SK-N-SH (cell line): ENCODE data around the gene ACSF3. TPM values are rescaled to one million over a fixed set of nuclear protein-coding genes. Genes with fewer than 3 reads are reported as not detected.

Experiments
- CTCF ChIA-PET: fragments of 300-600, 350-600 bp; formaldehyde crosslinking; extraction: SDS; loops from one replicate; lab custom pipeline; 2021; lab: Yijun Ruan, JAX
- POLR2A ChIA-PET: fragments of 350-600 bp; sonication (Branson Sonifier 250); formaldehyde crosslinking; extraction: SDS; loops from one replicate; lab custom pipeline; 2020; ENCODE audit warnings: antibody characterized with exemption, inconsistent platforms; lab: Yijun Ruan, JAX
- DNase-seq: peaks from one replicate; pipeline ENCODE4 v3.0.0; 2012
- H2AFZ ChIP-seq: fragments of 200-600 bp; sonication (generic); 2 replicates; pipeline ENCODE4 v1.8.1; 2016; ENCODE audit warnings: antibody characterized with exemption, mild to moderate bottlenecking, low read depth
- H3F3A ChIP-seq: fragments of 200-600 bp; sonication (generic); replicated peaks from 2 replicates; pipeline ENCODE3; 2016; ENCODE audit warnings: antibody characterized with exemption, mild to moderate bottlenecking; ENCODE audit not compliant: insufficient read depth
- H3K27ac ChIP-seq, 2 experiments: fragments of 200-500 bp in 1 of 2; fragments of 200-600 bp in 1 of 2; sonication (Bioruptor generic) in 1 of 2; sonication (generic), shearing (Covaris generic) in 1 of 2; 2 replicates each; pipeline versions ENCODE4 v1.5.1 to v1.6.1; 2014 to 2016; ENCODE audit warnings: low read depth in 2 of 2, inconsistent platforms in 1 of 2, low read length in 1 of 2, mild to moderate bottlenecking in 1 of 2, mixed read lengths in 1 of 2
- H3K27me3 ChIP-seq: fragments of 200-600 bp; sonication (generic), shearing (Covaris generic); 2 replicates; pipeline ENCODE4 v1.6.1; 2016; ENCODE audit warnings: mixed run types; ENCODE audit not compliant: insufficient read depth
- H3K36me3 ChIP-seq, 2 experiments: fragments of 200-500 bp in 1 of 2; fragments of 200-600 bp in 1 of 2; sonication (Bioruptor generic) in 1 of 2; sonication (generic) in 1 of 2; replicated peaks in 1 of 2; 2 replicates each; pipeline versions ENCODE3 to v1.5.1; 2014 to 2016; ENCODE audit warnings: low read length in 1 of 2, mild to moderate bottlenecking in 1 of 2; ENCODE audit not compliant: insufficient read depth in 2 of 2, control insufficient read depth in 1 of 2
- H3K4me1 ChIP-seq, 2 experiments: fragments of 200-500 bp in 1 of 2; fragments of 200-600 bp in 1 of 2; sonication (Bioruptor generic) in 1 of 2; sonication (generic), shearing (Covaris generic) in 1 of 2; 2 replicates each; pipeline versions ENCODE4 v1.5.1 to v1.6.1; 2014 to 2016; ENCODE audit warnings: low read depth in 1 of 2, low read length in 1 of 2, mixed run types in 1 of 2; ENCODE audit not compliant: insufficient read depth in 2 of 2, control insufficient read depth in 1 of 2
- H3K4me2 ChIP-seq: fragments of 200-600 bp; sonication (generic), shearing (Covaris generic); 2 replicates; pipeline ENCODE4 v1.6.1; 2017; ENCODE audit warnings: mixed run types
- H3K4me3 ChIP-seq, 2 experiments: fragments of 200-500 bp in 1 of 2; fragments of 200-600 bp in 1 of 2; sonication (Bioruptor generic) in 1 of 2; sonication (generic), shearing (Covaris generic) in 1 of 2; 2 replicates each; pipeline versions ENCODE4 v1.5.1 to v1.8.1; 2014 to 2016; ENCODE audit warnings: low read depth in 2 of 2, inconsistent platforms in 1 of 2, low read length in 1 of 2, mild to moderate bottlenecking in 1 of 2, mixed read lengths in 1 of 2, moderate library complexity in 1 of 2
- H3K79me2 ChIP-seq: fragments of 200-600 bp; sonication (generic); 2 replicates; pipeline ENCODE4 v1.8.1; 2017; ENCODE audit warnings: mild to moderate bottlenecking; ENCODE audit not compliant: insufficient read depth
- H3K9ac ChIP-seq: fragments of 200-600 bp; sonication (generic); 2 replicates; pipeline ENCODE4 v1.6.1; 2017; ENCODE audit warnings: mixed run types
- H3K9me2 ChIP-seq: fragments of 200-600 bp; sonication (generic); 2 replicates; pipeline ENCODE4 v1.6.1; 2017; ENCODE audit warnings: mixed run types
- H3K9me3 ChIP-seq: fragments of 200-600 bp; sonication (generic); 2 replicates; pipeline ENCODE4 v1.6.1; 2017; ENCODE audit warnings: mixed run types, mild to moderate bottlenecking, moderate library complexity
- H4K20me1 ChIP-seq: fragments of 200-600 bp; sonication (generic); 2 replicates; pipeline ENCODE4 v1.6.1; 2017; ENCODE audit warnings: mild to moderate bottlenecking, mixed run types; ENCODE audit not compliant: insufficient read depth
- CHD2 ChIP-seq: fragments of 150-350 bp; IDR thresholded peaks from 2 replicates; pipeline ENCODE4 v1.6.1; 2018; ENCODE audit warnings: low read length; ENCODE audit not compliant: partially characterized antibody
- EP300 ChIP-seq, 2 experiments: IDR thresholded peaks; 2 replicates each; pipeline versions ENCODE4 v1.4.0 to v1.6.1; 2012; ENCODE audit warnings: borderline replicate concordance in 1 of 2, low read depth in 1 of 2, low read length in 1 of 2
- EZH2phosphoT487 ChIP-seq: fragments of 200-600 bp; sonication (generic); IDR thresholded peaks from 2 replicates; pipeline ENCODE4 v1.6.1; 2017; ENCODE audit warnings: low read depth, mixed run types, mild to moderate bottlenecking, antibody characterized with exemption, moderate library complexity, borderline replicate concordance
- FOXJ3 ChIP-seq: sonication (generic); formaldehyde crosslinking; IDR thresholded peaks from 2 replicates; pipeline ENCODE4 v1.5.1; 2020; ENCODE audit warnings: mild to moderate bottlenecking, missing genetic modification reagents
- GABPA ChIP-seq: IDR thresholded peaks from 2 replicates; pipeline ENCODE4 v1.4.0; 2012; ENCODE audit warnings: low read depth, mild to moderate bottlenecking
- GATA2 ChIP-seq: sonication (generic); formaldehyde crosslinking; IDR thresholded peaks from 2 replicates; pipeline ENCODE4 v1.5.0; 2020; ENCODE audit warnings: mild to moderate bottlenecking, missing genetic modification reagents
- JUND ChIP-seq: IDR thresholded peaks from 2 replicates; pipeline ENCODE4 v1.4.0; 2012
- MEF2A ChIP-seq: IDR thresholded peaks from 2 replicates; pipeline ENCODE4 v1.4.0; 2012; ENCODE audit warnings: low read depth, borderline replicate concordance
- MXI1 ChIP-seq: IDR thresholded peaks from 2 replicates; pipeline ENCODE4 v1.6.1; 2012; ENCODE audit warnings: mild to moderate bottlenecking, low read depth, low read length, improper control_type of control experiment
- POLR2AphosphoS5 ChIP-seq: IDR thresholded peaks from 2 replicates; pipeline ENCODE4 v1.6.1; 2012; ENCODE audit warnings: low read depth, low read length
- RFX5 ChIP-seq: IDR thresholded peaks from 2 replicates; pipeline ENCODE4 v1.6.1; 2012; ENCODE audit warnings: mild to moderate bottlenecking, improper control_type of control experiment, low read length
- TCF12 ChIP-seq: IDR thresholded peaks from 2 replicates; pipeline ENCODE4 v1.4.0; 2012
- WGBS: methylation state at CpG from one replicate; pipeline ENCODE4 v1.1.6; 2017; ENCODE audit warnings: low lambda C conversion rate; 5-methylcytosine and 5-hydroxymethylcytosine counted together
- polyA plus RNA-seq, 3 experiments: library from polyadenylated mRNA; depleted of rRNA; stranded (reverse); fragments of >200 nt; gene quantifications; 2 replicates each; pipeline ENCODE4 v1.2.3, GENCODE V29; 2012
- TF ChIP-seq, protein P1 (sequence below): fragments of 150-350 bp; IDR thresholded peaks from 2 replicates; pipeline ENCODE4 v1.6.1; 2016; ENCODE audit warnings: mild to moderate bottlenecking, low read depth, low read length
- TF ChIP-seq, protein P2 (sequence below): fragments of 200-600 bp; sonication (generic); IDR thresholded peaks from 2 replicates; pipeline ENCODE4 v1.6.1; 2017; ENCODE audit warnings: antibody characterized with exemption, mild to moderate bottlenecking, moderate library complexity
- TF ChIP-seq, protein P3 (sequence below): IDR thresholded peaks from 2 replicates; pipeline ENCODE4 v1.4.0; 2012; ENCODE audit warnings: low read depth, borderline replicate concordance
- TF ChIP-seq, protein P4 (sequence below): IDR thresholded peaks from 2 replicates; pipeline ENCODE4 v1.4.0; 2012; ENCODE audit warnings: low read depth

The ACSF3 gene
- polyA plus RNA-seq, 1 of the 3 experiments (the other 2 are of a cell fraction), result 18.8 TPM

DNA sequence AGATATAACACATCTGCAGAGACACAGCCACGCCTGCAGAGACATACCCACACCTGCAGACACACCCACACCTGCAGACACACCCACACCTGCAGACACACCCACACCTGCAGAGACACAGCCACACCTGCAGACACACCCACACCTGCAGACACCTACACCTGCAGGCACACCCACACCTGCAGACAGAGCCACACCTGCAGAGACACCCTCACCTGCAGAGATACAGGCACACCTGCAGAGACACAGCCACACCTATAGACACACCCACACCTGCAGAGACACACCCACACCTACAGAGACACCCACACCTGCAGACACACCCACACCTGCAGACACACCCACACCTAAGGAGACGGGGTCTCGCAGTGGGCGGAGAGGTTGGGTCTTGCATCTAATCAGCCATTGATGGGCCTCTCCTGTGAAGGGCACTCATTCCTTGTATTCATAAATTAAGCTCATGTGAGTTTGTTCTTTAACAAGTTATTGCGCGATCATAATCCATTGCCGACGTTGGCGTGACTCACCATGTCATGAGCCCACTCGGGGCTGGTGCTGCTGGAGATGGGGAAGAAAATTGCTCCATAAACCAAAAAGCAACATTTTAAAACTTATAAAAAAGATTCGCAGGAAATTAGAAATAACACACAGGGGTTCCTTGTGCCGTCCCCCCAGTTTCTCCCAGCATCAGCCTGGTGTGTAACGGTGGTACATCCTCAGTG is 49.0 kb downstream of the ACSF3 start:
- no peak overlapping the region for H3K4me2 ChIP-seq
- no peaks in the 10 kb centered on the region for H3K79me2 ChIP-seq
- no peaks in the 10 kb centered on the region for H3K27me3 ChIP-seq
- H3K4me1 ChIP-seq, result peaks cover 0 to 11% of the 10 kb centered on the region in 2 experiments; a peak in 1 of 4 replicates
- peaks cover 0 to 17% of the 10 kb centered on the region in 2 experiments for H3K36me3 ChIP-seq
- 97% methylated on average over 12 of the region's 13 CpGs for WGBS
- H3K9me2 ChIP-seq, result no peaks in the 10 kb centered on the region
- POLR2A ChIA-PET, result no interaction called here
- H4K20me1 ChIP-seq, result 0 out of 2 replicates have a peak, but pooled peaks cover 5% of the 10 kb centered on the region
- H3K9me3 ChIP-seq, result no peaks in the 10 kb centered on the region
- TF ChIP-seq MEF2A, result no peak
- TF ChIP-seq POLR2AphosphoS5, result no peak
- no peak for TF ChIP-seq TCF12
- no peak for TF ChIP-seq EP300 (IDR thresholded peaks at IDR 0.05; ENCODE audit: borderline replicate concordance in 1 of 2, low read depth in 1 of 2, low read length in 1 of 2)
- no peak for TF ChIP-seq EZH2phosphoT487
- no peak for TF ChIP-seq GABPA
- TF ChIP-seq CHD2, result no peak
- TF ChIP-seq RFX5, result no peak
- TF ChIP-seq GATA2 (CRISPR knock-in tag), result no peak
- TF ChIP-seq, protein P1, sequence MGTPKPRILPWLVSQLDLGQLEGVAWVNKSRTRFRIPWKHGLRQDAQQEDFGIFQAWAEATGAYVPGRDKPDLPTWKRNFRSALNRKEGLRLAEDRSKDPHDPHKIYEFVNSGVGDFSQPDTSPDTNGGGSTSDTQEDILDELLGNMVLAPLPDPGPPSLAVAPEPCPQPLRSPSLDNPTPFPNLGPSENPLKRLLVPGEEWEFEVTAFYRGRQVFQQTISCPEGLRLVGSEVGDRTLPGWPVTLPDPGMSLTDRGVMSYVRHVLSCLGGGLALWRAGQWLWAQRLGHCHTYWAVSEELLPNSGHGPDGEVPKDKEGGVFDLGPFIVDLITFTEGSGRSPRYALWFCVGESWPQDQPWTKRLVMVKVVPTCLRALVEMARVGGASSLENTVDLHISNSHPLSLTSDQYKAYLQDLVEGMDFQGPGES, result no peak
- no peak for TF ChIP-seq JUND
- TF ChIP-seq, protein P2, sequence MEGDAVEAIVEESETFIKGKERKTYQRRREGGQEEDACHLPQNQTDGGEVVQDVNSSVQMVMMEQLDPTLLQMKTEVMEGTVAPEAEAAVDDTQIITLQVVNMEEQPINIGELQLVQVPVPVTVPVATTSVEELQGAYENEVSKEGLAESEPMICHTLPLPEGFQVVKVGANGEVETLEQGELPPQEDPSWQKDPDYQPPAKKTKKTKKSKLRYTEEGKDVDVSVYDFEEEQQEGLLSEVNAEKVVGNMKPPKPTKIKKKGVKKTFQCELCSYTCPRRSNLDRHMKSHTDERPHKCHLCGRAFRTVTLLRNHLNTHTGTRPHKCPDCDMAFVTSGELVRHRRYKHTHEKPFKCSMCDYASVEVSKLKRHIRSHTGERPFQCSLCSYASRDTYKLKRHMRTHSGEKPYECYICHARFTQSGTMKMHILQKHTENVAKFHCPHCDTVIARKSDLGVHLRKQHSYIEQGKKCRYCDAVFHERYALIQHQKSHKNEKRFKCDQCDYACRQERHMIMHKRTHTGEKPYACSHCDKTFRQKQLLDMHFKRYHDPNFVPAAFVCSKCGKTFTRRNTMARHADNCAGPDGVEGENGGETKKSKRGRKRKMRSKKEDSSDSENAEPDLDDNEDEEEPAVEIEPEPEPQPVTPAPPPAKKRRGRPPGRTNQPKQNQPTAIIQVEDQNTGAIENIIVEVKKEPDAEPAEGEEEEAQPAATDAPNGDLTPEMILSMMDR, result no peak
- TF ChIP-seq, protein P3, sequence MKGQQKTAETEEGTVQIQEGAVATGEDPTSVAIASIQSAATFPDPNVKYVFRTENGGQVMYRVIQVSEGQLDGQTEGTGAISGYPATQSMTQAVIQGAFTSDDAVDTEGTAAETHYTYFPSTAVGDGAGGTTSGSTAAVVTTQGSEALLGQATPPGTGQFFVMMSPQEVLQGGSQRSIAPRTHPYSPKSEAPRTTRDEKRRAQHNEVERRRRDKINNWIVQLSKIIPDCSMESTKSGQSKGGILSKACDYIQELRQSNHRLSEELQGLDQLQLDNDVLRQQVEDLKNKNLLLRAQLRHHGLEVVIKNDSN, result no peak
- TF ChIP-seq FOXJ3 (CRISPR knock-in tag), result no peak
- TF ChIP-seq MXI1, result no peak
- TF ChIP-seq, protein P4, sequence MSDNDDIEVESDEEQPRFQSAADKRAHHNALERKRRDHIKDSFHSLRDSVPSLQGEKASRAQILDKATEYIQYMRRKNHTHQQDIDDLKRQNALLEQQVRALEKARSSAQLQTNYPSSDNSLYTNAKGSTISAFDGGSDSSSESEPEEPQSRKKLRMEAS, result no peak
- TF ChIP-seq, all 33 proteins: peak for 0
- Histone ChIP-seq H2AFZ (no peak overlapping the region), H3K27ac (no peak overlapping the region), H3K4me3 (no peak overlapping the region), H3F3A (no peaks in the 10 kb centered on the region), H3K9ac (no peak overlapping the region)
- CTCF ChIA-PET, result interaction anchor here (1.5 kb wide), 1 partner anchor 44 kb away, joined by 4 read pairs; no protein-coding TSS in a partner anchor
- no peak for DNase-seq
